Fibroblast of villous mesenchyme (primary cell): ENCODE measurements around the gene MARCHF3. TPM values are rescaled to one million over a fixed set of nuclear protein-coding genes. Genes with fewer than 3 reads are reported as not detected.

Experiments used
- DNase-seq: peaks from one replicate; pipeline ENCODE4 v3.0.0-alpha.2; 2010; ENCODE audit warnings: low read depth
- H3K4me3 ChIP-seq: 2 replicates; pipeline ENCODE4 v1.5.1; 2011; ENCODE audit warnings: low read depth, mild to moderate bottlenecking, low read length
- CTCF ChIP-seq: IDR thresholded peaks from 2 replicates; pipeline ENCODE4 v1.5.1; 2012; ENCODE audit warnings: low read depth, mild to moderate bottlenecking, low read length; ENCODE audit not compliant: insufficient read depth
- total RNA-seq: library from RNA; depleted of rRNA; stranded (reverse); fragments of >200 nt; gene quantifications from 2 replicates; pipeline ENCODE4 v1.2.3, GENCODE V29; 2012

The MARCHF3 gene
- total RNA-seq, 1 donor, result 10.4 TPM

- TF ChIP-seq CTCF, result no peak
- H3K4me3 ChIP-seq, result no peak overlapping the region
- DNase-seq, result no peak
Measured at GRCh38 chr5:126987271-126987899, 43.0 kb downstream of the MARCHF3 start.

- H3K4me3 ChIP-seq, result no peak overlapping the region
- TF ChIP-seq CTCF, result no peak
- peak; percentile 53 for DNase-seq
Measured at GRCh38 chr5:126984632-126985031, 45.7 kb downstream of the MARCHF3 start.

- TF ChIP-seq CTCF, result no peak
- DNase-seq, result no peak
- H3K4me3 ChIP-seq, result no peak overlapping the region
Measured at GRCh38 chr5:126983874-126984266, 46.5 kb downstream of the MARCHF3 start.

GRCh38 chr5:126982926-126983873 lies 47.2 kb downstream of the MARCHF3 start:
- no peak overlapping the region for H3K4me3 ChIP-seq
- no peak for TF ChIP-seq CTCF
- DNase-seq, result no peak

GRCh38 chr5:126982202-126982601 lies 48.2 kb downstream of the MARCHF3 start:
- no peak overlapping the region for H3K4me3 ChIP-seq
- no peak for DNase-seq
- no peak for TF ChIP-seq CTCF

- no peak for DNase-seq
- no peak overlapping the region for H3K4me3 ChIP-seq
- no peak for TF ChIP-seq CTCF
Measured at GRCh38 chr5:126981701-126982100, 48.7 kb downstream of the MARCHF3 start.

- no peak overlapping the region for H3K4me3 ChIP-seq
- no peak for DNase-seq
- no peak for TF ChIP-seq CTCF
Measured at GRCh38 chr5:126981222-126981621, 49.1 kb downstream of the MARCHF3 start.
